ENCODE results near the gene OPN1MW3.
"Not testable (repeated sequence)": the region's sequence is repeated elsewhere in the genome, so short reads cannot be mapped to it uniquely, and the experiment has no call there.

The OPN1MW3 gene

GRCh38 chrX:154257282-154257681, at the start of gene OPN1MW3:
TSS of gene OPN1MW3 (plus strand) at chrX:154257582. CDS start at chrX:154257620, 38 bp downstream.
- DNase-seq, result not testable (repeated sequence)

- DNase-seq, result not testable (repeated sequence)
These were observed 47.5 kb upstream of the OPN1MW3 start for GRCh38 chrX:154209670-154210418.

GRCh38 chrX:154211057-154211456, 46.3 kb upstream of the OPN1MW3 start:
- DNase-seq, result not testable (repeated sequence)

- DNase-seq, result not testable (repeated sequence)
These were observed 45.9 kb upstream of the OPN1MW3 start for GRCh38 chrX:154211499-154211898.

- not testable (repeated sequence) for DNase-seq
These were observed 37.9 kb upstream of the OPN1MW3 start, which contains the start of gene OPN1MW2 for GRCh38 chrX:154219456-154219855. TSS of gene OPN1MW2 (plus strand) at chrX:154219756. CDS start at chrX:154219816, 60 bp downstream.

- DNase-seq, result not testable (repeated sequence)
These were observed 32.1 kb upstream of the OPN1MW3 start for GRCh38 chrX:154225292-154225691.

GRCh38 chrX:154226706-154227105, 30.7 kb upstream of the OPN1MW3 start:
- DNase-seq, result not testable (repeated sequence)

GRCh38 chrX:154231443-154231842, 25.9 kb upstream of the OPN1MW3 start:
- DNase-seq, result not testable (repeated sequence)

GRCh38 chrX:154233620-154234019, 23.8 kb upstream of the OPN1MW3 start:
- not testable (repeated sequence) for DNase-seq

- not testable (repeated sequence) for DNase-seq
These were observed 18.3 kb upstream of the OPN1MW3 start for GRCh38 chrX:154238939-154239559.

- DNase-seq, result not testable (repeated sequence)
These were observed 17.3 kb upstream of the OPN1MW3 start for GRCh38 chrX:154239982-154240503.

GRCh38 chrX:154247377-154248045, 9.9 kb upstream of the OPN1MW3 start:
- DNase-seq, result not testable (repeated sequence)

- not testable (repeated sequence) for DNase-seq
These were observed 9.3 kb upstream of the OPN1MW3 start for GRCh38 chrX:154248076-154248475.

GRCh38 chrX:154258711-154259110, 1.3 kb downstream of the OPN1MW3 start:
- DNase-seq, result not testable (repeated sequence)

- not testable (repeated sequence) for DNase-seq
These were observed 5.7 kb downstream of the OPN1MW3 start for GRCh38 chrX:154263072-154263471.

GRCh38 chrX:154269245-154269644, 11.9 kb downstream of the OPN1MW3 start:
- not testable (repeated sequence) for DNase-seq

- not testable (repeated sequence) for DNase-seq
These were observed 27.3 kb downstream of the OPN1MW3 start for GRCh38 chrX:154284489-154285338.

GRCh38 chrX:154286406-154286805, 29.0 kb downstream of the OPN1MW3 start:
- DNase-seq, result not testable (repeated sequence)

GRCh38 chrX:154294791-154295574, 37.6 kb downstream of the OPN1MW3 start, which contains the start of gene TEX28:
TSS of gene TEX28 (minus strand) at chrX:154295124. CDS start at chrX:154292117, 3,007 bp downstream.
- no peak for DNase-seq

- no peak for DNase-seq
These were observed 38.4 kb downstream of the OPN1MW3 start, which contains the start of gene TKTL1 for GRCh38 chrX:154295664-154296310. TSS of gene TKTL1 (plus strand) at chrX:154295795. CDS start at chrX:154295860, 65 bp downstream.

All from RPMI8226 (cell line).